Keratinocyte (primary cell): ENCODE measurements around the gene ZDHHC7.

ENCODE experiments used
- EZH2 ChIP-seq: IDR thresholded peaks from one replicate; pipeline ENCODE4 v1.6.1; 2012; ENCODE audit warnings: inconsistent platforms, mild to moderate bottlenecking, low read length, moderate library complexity
- TF ChIP-seq, protein P1 (sequence below), 3 experiments: IDR thresholded peaks in 1 of 3; conservative IDR thresholded peaks in 1 of 3; optimal IDR thresholded peaks in 1 of 3; 2 replicates in 2 of 3; 3 replicates in 1 of 3; pipeline versions ENCODE3 to v1.5.1; 2011; ENCODE audit warnings: low read length in 3 of 3, mild to moderate bottlenecking in 3 of 3, moderate library complexity in 2 of 3, control low read depth in 1 of 3, inconsistent platforms in 1 of 3; ENCODE audit not compliant: insufficient read depth in 2 of 3; ENCODE audit errors: extremely low read depth in 1 of 3

- TF ChIP-seq, protein P1, sequence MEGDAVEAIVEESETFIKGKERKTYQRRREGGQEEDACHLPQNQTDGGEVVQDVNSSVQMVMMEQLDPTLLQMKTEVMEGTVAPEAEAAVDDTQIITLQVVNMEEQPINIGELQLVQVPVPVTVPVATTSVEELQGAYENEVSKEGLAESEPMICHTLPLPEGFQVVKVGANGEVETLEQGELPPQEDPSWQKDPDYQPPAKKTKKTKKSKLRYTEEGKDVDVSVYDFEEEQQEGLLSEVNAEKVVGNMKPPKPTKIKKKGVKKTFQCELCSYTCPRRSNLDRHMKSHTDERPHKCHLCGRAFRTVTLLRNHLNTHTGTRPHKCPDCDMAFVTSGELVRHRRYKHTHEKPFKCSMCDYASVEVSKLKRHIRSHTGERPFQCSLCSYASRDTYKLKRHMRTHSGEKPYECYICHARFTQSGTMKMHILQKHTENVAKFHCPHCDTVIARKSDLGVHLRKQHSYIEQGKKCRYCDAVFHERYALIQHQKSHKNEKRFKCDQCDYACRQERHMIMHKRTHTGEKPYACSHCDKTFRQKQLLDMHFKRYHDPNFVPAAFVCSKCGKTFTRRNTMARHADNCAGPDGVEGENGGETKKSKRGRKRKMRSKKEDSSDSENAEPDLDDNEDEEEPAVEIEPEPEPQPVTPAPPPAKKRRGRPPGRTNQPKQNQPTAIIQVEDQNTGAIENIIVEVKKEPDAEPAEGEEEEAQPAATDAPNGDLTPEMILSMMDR (optimal IDR thresholded peaks at IDR 0.05 in 1 of 3, IDR thresholded peaks at IDR 0.05 in 1 of 3, conservative IDR thresholded peaks at IDR 0.05 in 1 of 3; ENCODE audit: extremely low read depth in 1 of 3, insufficient read depth in 2 of 3, low read length in 3 of 3) = no peak
- TF ChIP-seq EZH2 = no peak
These were observed 8.3 kb downstream of the ZDHHC7 start for GRCh38 chr16:85003076-85003475.
